SK-N-MC (cell line): Measurements from ENCODE around the gene OAT.

Experiments used
- EZH2 ChIP-seq: fragments of 200-600 bp; sonication (generic); IDR thresholded peaks from one replicate; pipeline ENCODE4 v1.6.1; 2017; ENCODE audit warnings: antibody characterized with exemption
- POLR2AphosphoS5 ChIP-seq: IDR thresholded peaks from 2 replicates; pipeline ENCODE4 v1.6.1; 2012; ENCODE audit warnings: mild to moderate bottlenecking, low read depth, low read length, borderline replicate concordance

DNA sequence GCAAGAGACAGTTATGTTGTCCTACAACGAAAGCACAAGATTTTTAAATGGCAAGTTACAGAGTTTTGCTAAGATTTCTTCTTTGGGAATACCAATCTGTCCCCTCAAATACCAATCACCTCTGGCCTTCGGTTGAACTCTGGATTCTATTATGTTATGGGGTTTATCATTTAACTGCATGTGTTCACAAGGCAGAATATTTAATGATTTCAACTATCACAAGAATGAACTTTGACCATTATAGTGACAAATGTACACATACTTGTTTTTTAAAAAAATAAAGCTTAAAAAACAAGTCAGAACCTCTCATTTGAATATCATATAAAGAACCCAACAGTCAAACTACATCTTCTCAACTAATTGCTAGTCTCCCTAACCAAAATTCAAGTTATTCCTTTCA, 11.3 kb downstream of the OAT start:
- TF ChIP-seq EZH2 (no peak), POLR2AphosphoS5 (no peak)
